ENCODE data around the gene PTPMT1.
"Not testable (repeated sequence)": the region's sequence is repeated elsewhere in the genome, so short reads cannot be mapped to it uniquely, and the experiment has no call there.

Gene PTPMT1

GRCh38 chr11:47550288-47551047 lies 14.9 kb upstream of the PTPMT1 start:
- no peak for DNase-seq (ENCODE audit: low spot score)

- DNase-seq (ENCODE audit: low spot score), result peak; percentile 39
Measured at GRCh38 chr11:47551086-47551485, 14.3 kb upstream of the PTPMT1 start.

DNA sequence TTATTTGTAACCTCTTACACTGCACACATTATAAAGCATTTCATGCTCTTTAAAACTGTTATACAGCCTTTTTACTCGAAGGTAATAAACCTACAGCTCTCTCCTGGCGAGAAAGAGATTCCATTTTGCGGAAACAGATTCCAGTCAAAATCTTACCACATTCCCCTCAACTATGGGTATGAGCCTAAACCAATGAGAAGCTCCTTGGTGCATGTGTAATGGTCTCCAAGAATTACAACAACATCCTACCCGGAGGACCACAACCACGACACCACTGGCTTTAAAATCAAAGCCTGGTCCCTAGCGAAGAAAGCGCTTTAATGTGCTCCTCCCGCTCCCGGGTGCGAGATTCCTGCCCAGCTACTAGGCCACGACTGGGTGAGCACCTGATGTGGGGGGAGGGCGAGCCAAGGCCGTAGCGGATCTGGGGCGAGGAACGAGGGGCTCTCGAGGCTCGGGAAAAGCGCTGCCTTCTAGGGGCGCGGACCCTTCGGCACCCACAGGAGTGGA lies 13.3 kb upstream of the PTPMT1 start:
- peak; percentile 23 for DNase-seq (ENCODE audit: low spot score)

DNA sequence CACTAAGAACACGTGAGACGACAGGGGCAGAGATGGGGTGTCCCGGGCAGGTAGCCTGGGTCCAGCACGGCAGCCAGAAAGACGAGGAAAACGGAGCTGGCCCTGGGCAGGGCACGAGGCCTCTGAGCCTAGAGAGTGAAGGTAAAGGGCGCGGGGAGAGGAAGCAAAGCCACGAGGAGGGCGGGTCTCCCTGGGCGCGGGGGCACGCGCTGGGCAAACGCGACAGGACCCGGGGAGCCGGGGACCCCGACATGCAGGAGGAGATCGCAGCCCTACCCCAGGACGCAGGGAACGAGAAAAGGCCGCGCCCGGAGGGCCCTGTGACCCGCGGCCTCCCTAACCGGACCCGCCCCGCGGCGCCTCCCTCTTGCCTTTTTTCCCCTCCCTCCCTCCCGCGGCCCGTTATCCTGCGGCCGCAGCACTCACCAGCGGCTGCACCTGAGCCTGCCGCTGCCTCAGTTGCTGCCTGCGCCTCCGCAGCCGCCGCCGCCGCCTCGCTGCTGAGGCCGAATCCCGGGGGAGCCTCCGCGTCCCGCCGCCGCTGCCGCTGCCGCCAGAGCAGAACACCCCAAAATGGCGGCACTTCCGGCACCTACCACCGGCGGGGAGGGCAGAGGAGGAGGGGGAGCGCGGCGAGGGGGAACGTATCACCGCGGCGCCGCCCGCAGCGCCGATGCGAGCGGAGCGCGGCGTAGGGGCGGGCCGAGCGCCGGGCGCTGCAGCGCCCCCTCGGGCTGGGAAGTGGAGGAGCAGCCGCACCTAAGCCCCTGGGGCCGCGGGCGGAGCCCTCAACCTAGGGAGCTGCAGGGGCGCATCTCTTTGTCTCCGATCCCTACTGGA lies 12.6 kb upstream of the PTPMT1 start, which contains the start of gene CELF1:
Gene CELF1, minus strand, starts transcription at position 567 of the 840 bp plus-strand sequence. CDS start 53,609 bp downstream, outside the sequence.
- peak; percentile 80 for DNase-seq (ENCODE audit: low spot score)

DNA sequence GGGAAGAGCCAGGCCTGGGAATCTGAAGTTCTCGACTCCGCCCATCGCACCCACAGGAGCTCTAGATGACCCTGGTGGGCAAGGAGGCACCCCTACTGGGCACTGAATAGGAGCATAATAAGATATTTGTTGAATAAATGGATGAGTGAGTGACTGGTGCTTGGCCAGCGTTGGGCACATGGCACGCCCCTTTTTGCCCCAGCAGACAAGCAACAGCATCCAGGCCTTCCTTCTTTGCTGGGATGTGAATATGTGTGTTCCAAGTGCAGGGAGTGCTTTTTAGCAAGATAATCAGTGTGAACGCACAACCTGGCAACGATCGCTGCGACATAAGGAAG lies 12.0 kb upstream of the PTPMT1 start:
- no peak for DNase-seq (ENCODE audit: low spot score)

GRCh38 chr11:47557004-47557403 lies 8.4 kb upstream of the PTPMT1 start:
- DNase-seq (ENCODE audit: low spot score), result not testable (repeated sequence)

- DNase-seq (ENCODE audit: low spot score), result no peak
Measured at GRCh38 chr11:47558695-47559094, 6.7 kb upstream of the PTPMT1 start.

- DNase-seq (ENCODE audit: low spot score), result no peak
Measured at GRCh38 chr11:47560426-47560825, 5.0 kb upstream of the PTPMT1 start.

DNA sequence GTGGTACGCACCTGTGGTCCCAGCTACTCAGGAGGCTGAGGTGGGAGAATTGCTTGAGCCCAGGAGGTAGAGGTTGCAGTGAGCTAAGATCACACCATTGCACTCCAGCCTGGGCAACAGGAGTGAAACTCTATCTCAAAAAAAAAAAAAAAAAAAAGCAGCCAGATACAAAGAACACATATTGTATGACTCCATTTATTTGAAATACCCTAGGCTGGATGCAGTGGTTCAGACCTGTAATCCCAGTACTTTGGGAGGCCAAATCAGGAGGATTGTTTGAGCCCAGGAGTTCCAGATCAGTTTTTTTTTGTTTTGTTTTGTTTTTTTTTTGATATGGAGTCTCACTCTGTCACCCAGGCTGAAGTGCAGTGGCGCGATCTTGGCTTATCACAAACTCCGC lies 3.0 kb upstream of the PTPMT1 start:
- not testable (repeated sequence) for DNase-seq (ENCODE audit: low spot score)

DNA sequence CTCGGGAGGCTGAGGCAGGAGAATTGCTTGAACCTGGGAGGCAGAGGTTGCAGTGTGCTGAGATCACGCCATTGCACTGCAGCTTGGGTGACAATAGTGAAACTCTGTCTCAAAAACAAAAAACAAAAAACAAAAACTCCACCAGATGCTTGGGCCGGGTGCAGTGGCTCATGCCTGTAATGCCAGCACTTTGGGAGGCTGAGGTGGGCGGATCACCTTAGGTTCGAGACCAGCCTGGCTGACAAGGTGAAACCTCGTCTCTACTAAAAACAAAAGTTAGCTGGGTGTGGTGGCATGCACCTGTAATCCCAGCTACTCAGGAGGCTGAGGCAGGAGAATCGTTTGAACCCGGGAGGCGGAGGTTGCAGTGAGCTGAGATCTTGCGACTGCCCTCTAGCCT lies 1.0 kb upstream of the PTPMT1 start:
- DNase-seq (ENCODE audit: low spot score), result not testable (repeated sequence)

DNA sequence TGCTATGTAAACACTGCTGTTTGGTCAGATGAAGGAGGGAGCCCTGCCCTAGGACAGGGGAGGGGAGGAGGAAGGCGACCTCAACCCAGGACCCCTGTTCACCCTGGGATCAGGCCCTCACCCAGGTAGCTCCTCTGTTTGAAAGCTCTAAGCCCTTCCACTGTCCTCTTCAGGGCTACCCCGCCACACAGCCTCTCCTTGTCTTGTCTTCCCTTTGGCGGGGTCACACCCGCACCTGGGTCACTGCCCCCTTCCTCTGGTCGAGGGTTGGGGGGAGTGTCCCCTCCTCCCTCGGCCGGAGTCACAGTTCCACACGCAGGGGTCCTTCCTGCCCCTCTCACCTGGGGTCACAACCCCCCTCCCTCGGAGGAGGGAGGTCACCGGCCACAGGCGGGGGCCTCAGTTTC lies 463 bp upstream of the PTPMT1 start:
- DNase-seq (ENCODE audit: low spot score), result no peak

- no peak for DNase-seq (ENCODE audit: low spot score)
Measured at GRCh38 chr11:47566149-47566698, 825 bp downstream of the PTPMT1 start.

- DNase-seq (ENCODE audit: low spot score), result no peak
Measured at GRCh38 chr11:47569646-47570045, 4.2 kb downstream of the PTPMT1 start.

DNA sequence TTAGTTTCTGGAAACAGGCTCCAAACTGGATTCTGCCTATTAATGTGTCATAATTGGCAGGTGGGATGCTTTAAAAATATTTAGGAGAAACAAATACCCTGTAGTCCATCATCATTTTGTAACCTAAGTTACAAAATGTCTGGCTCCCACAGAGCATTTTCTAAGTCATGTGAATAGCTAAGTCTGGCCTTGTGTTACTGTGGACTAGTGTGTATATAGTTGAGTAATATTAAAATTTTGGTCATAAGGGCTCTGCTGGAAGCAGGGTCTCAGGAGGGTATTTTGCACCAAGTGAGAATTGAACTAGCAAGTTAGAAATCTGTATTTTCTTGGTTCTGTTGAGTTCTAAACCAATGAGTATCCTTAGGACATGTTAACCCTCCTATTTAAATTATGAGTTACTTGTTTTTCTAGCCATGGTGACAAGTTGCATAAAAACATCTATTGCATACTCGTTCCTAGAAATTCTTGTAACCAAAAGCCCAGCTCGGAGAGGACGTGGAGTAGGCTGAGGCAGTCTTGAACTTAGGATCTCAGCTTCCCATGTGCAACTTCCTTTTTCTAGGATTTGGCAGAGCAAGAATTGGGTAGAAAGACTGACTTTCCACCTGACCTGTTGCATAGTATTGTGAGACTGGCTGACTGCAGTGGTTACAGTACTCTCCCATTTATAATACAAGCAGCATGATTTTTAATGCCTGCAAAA lies 5.4 kb downstream of the PTPMT1 start:
- no peak for DNase-seq (ENCODE audit: low spot score)

DNA sequence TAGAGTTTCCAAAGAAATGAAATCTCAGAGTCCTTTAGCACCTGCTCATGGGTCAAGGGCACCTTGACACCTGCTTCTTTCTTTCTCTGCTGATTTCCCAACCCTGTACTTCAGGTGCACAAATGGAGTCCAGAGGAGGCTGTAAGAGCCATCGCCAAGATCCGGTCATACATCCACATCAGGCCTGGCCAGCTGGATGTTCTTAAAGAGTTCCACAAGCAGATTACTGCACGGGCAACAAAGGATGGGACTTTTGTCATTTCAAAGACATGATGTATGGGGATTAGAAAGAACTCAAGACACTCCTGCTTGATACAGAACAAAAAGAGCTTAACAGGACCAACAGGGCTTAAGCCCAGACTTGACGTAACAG lies 5.9 kb downstream of the PTPMT1 start:
- DNase-seq (ENCODE audit: low spot score), result no peak

GRCh38 chr11:47571895-47572294 lies 6.5 kb downstream of the PTPMT1 start:
- no peak for DNase-seq (ENCODE audit: low spot score)

DNA sequence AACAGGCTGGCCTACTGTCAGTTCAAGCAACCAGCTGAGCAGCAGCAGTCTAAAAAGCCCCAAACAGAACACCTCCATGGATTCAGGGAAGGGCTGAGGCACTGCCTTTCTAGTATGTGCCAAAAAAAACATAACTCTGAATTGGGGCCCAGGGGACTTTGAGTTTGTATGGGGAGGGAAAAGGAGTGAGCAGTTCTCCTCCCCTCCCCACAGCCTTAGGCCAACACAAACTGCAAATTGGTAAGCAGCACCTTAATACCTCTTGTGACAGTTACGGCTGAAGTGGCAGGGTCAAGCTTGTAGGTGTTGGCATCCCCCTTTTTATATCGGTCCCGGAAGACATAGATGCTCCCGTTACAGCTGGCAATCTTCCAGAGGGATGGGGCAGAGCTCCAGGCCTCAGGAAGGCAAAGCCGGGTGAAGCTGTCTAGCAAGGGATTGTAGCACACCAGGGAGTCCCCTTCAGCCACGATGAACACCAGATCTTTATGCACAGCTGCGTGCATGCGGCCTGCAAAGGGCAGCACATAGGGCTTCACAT lies 7.4 kb downstream of the PTPMT1 start:
- no peak for DNase-seq (ENCODE audit: low spot score)

- DNase-seq (ENCODE audit: low spot score), result no peak
Measured at GRCh38 chr11:47573321-47573720, 7.9 kb downstream of the PTPMT1 start.

GRCh38 chr11:47577460-47578041 lies 12.2 kb downstream of the PTPMT1 start:
- DNase-seq (ENCODE audit: low spot score), result no peak

- DNase-seq (ENCODE audit: low spot score), result peak; percentile 86
Measured at GRCh38 chr11:47578524-47579494, 13.4 kb downstream of the PTPMT1 start, which contains the start of the genes KBTBD4 and NDUFS3. TSS of gene KBTBD4 (minus strand) at chr11:47578970. CDS start at chr11:47578951, 19 bp downstream. TSS of gene NDUFS3 (plus strand) at chr11:47579074. CDS start at chr11:47579092, 18 bp downstream.

Measured in HuH-7 (cell line).